GM19099 (cell line): ENCODE results near the gene MDH1B.

Experiments used
- POLR2A ChIP-seq: IDR thresholded peaks from 3 replicates; pipeline ENCODE4 v1.6.1; 2011; ENCODE audit warnings: low read depth; ENCODE audit not compliant: insufficient read length; ENCODE audit errors: extremely low read depth

MDH1B gene

DNA sequence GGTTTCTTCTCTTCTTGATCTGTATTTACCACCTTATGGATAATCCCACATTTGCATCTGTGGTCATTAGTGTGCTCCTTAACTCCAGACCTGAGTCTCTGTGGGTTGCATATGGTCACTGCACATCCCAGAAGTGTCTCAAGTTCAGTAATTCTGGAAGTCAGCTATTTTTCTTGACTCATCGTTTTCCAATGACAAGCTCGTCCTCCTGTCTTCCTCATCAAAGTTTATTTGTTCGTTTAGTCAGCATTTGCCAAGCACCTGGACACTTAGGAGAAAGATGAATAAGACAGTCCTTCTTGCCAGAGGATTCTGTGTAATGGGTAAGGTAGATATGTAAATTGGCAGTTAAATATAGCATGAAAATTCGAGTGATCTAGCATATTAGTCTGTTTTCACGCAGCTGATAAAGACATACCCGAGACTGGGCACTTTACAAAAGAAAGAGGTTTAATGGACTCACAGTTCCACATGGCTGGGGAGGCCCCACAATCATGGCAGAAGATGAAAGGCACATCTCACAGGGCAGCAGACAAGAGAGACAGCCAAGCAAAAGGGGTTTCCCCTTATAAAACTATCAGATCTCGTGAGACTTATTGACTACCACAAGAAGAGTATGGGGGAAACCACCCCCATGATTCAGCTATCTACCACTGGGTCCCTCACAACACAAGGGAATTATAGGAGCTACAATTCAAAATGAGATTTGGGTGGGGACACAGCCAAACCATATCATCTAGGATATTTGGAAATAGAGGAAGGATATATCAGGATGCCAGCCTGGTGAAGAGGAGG is 19.6 kb upstream of the MDH1B start:
- TF ChIP-seq POLR2A = no peak

DNA sequence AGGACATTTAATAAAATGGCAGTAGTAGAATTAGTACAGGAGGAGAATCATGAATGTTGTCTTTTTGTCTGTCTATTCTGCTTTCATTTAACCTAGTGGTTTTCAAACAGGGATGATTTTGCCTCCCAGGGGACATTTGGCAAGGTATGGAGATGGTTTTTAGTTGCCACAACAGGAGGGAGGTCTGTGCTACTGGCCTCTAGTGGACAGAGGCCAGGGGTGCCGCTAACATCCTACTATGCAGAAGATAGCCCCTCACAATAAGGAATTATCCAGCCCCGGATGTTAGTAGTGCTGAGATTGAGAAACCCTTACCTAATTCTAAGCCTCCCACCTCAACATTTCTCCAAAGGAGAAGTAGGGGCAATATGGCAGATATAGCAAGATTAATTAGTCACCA is 18.6 kb upstream of the MDH1B start:
- no peak for TF ChIP-seq POLR2A

DNA sequence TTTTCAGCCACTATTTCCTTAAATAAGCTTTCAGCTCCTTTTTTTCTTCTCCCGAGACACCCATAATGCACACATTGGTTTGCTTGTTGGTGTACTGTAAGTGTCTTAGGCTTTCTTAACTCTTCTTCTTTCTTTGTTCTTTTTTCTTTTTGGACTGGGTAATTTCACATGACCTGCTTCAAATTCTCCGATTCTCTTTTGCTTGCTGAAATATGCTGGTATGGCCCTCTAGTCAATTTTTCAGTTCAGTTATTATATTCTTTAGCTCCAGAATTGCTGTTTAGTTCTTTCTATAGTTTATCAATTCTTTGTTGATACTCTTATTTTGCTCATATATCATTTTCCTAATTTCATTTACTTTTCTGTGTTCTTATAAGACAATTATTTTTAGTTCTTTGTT is 15.5 kb upstream of the MDH1B start:
- TF ChIP-seq POLR2A = no peak

DNA sequence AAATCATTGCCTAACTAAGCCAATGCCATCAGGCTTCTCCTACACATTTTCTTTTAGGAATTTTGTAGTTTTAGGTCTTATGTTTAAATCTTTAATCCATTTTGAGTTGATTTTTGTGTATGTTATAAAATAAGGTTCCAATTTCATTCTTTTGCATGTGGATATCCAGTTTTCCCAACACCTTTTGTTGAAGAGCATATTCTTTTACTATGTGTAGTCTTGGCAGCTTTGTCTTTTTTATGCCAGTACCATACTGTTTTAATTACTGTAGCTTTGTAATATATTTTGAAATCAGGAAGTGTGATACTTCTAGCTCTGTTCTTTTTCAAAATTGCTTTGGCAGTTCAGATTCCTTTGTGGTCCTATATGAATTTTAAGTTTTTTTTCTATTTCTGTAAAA is 11.3 kb upstream of the MDH1B start:
- no peak for TF ChIP-seq POLR2A

DNA sequence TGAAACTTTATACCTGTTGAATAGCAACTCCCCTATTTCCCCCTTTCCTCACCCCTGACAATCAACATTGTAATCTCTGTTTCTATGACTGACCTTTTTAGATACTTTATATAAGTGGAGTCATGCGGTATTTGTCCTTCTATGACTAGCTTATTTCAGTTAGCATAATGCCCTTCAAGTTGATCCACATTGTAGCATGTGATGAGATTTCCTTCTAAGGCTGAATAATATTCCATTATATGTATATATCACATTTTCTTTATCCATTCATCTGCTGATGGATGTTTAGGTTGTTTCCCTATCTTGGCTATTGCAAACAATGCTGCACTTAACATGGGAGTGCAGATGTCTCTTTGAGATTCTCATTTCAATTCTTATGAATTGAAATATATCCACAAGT is 9.7 kb upstream of the MDH1B start:
- TF ChIP-seq POLR2A = no peak

DNA sequence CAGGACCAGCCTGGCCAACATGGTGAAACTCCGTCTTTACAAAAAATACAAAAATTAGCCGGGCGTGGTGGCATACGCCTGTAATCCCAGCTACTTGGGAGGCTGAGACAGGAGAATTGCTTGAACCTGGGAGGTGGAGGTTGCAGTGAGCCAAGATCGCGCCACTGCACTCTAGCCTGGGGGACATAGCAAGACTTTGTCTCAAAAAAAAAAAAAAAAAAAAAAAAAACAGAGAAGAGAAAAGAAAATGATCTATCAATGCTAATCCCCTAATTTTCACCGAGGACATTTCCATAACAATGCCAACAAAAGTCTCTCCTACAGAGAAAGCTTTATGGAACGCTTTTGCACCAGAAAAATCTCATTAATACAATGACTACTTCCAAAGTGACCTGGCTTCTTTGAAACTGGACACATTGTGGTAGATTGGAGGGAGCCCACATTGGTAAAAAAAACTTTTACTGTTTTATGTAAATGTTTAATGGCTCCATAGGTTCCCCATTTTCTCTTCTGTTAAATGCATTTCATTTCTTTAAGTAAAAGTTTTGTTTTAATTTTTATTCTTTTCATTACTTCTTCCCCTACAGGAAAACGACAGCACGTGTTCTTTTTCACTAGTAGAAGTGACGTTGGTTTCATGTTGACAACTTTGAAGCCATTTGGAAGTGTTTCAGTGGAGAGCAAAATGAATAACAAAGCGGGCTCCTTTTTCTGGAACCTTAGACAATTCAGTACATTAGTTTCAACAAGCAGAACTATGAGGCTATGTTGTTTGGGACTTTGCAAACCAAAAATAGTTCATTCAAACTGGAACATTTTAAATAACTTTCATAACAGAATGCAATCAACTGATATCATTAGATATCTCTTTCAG is 1.2 kb upstream of the MDH1B start:
- TF ChIP-seq POLR2A = no peak

DNA sequence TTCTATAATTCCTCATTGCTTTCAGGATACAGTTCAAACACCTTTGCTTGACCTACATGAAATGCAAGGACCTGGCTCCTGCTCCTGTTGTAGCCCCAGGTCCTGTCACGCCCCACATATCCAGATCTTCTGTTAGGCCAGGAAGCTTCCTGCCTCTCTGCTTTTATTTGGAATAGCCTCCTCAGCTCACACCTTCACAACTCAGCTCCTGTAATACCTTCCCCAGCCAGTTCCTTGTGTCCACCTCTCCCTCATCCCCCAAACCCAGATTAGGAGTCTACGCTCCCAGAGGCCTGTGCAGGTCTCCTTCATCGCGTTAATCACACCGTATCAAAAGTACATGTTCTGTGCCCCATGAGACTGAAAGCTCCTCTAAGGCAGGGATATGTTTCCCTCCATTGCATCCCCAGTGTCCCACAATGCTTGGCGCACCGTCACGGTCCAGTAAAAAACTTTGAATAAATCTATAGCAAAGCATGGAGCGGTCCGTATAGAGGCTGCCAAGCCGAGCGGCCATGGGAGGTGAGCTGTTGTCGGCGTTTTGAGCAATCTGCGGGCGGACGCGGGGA is 371 bp downstream of the MDH1B start:
- TF ChIP-seq POLR2A = no peak

DNA sequence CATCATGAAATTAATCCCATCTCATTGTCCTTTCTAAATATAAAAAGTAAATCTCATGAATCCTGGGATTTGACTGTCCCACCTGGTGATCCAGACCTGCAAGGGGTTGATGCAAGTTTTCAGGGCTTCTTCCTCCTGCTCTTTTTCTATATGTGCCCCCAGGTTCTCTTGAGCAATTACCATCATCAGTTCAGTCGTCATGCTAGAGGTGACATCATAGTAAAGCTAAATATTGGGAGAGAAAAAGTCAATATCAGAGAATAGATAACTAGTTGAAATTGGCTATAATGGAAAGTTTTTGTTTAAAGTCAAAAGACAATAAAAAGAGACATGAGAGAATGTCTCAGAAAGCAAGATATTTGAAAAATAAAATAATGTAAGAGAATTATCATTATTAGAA is 8.3 kb downstream of the MDH1B start:
- TF ChIP-seq POLR2A = no peak

DNA sequence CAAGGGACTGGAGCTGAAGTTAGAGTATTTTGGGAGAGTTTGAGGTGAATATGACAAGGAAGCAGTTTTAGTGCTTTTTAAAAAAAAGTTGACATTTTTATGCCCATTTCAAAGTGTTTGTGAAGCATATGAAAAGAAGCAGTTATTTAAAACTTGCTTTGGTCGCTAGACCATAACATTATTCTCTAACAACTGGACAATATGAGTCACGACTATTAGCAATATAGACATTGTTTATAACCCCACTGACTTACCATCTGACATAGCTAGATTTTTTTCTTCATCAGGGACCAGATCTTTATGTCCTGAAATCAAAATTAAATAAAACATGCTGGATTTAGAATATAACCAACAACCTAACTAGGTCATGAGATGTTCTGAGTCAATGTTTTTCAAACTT is 24.3 kb downstream of the MDH1B start:
- no peak for TF ChIP-seq POLR2A

DNA sequence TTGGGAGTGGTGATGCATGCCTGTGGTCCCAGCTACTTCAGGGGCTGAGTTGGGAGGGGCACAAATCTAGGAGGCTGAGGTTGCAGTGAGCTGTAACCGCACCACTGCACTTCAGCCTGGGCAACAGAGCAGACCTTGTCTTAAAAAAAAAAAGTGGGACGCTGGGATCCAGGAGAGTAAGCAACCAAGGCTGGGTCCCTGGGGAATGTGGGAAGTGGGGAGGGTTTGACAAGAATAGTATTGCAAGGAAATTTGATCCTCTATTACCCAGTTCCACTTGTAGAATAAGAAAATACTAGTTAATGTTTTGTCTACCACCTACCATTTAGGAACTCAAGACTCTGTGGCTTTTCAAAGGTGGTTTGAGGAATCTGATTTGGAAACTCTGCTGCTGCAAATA is 25.9 kb downstream of the MDH1B start:
- no peak for TF ChIP-seq POLR2A

DNA sequence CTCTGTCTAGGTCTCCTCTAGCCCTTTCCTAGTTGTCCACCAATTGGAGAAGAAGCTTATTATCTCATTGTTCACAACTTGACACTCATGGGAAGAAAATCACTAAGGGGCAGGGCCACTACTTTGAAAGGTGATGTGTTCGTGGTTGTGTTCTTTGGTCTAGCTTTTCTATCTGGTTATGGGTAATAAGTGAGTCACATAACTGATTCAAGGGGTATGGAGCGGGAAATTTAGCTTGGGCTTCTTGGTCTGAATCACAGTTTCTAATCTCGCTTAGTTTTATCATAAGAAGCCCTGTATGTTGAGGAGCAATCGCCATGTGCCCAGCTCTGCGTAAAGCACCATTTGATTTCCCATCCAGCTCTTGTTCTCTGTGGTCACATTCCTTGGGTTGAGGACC is 28.2 kb downstream of the MDH1B start:
- TF ChIP-seq POLR2A = no peak

DNA sequence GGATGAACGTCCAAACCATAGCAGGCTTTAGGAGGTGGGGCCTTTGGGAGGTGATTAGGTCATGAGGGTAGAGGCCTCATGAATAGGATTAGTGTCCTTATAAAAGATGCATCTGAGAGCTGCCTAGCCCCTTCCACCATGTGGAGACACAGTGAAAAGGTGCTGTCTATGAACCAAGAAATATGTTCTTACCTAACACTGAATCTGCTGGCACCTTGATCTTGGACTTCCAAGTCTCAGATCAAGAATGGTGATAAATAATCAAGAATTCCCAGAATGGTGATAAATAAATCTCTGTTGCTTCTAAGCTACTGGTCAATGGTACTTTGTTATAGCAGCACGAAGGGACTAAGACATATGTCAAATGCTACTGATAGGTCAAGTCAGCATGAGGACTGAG is 31.8 kb downstream of the MDH1B start:
- no peak for TF ChIP-seq POLR2A

DNA sequence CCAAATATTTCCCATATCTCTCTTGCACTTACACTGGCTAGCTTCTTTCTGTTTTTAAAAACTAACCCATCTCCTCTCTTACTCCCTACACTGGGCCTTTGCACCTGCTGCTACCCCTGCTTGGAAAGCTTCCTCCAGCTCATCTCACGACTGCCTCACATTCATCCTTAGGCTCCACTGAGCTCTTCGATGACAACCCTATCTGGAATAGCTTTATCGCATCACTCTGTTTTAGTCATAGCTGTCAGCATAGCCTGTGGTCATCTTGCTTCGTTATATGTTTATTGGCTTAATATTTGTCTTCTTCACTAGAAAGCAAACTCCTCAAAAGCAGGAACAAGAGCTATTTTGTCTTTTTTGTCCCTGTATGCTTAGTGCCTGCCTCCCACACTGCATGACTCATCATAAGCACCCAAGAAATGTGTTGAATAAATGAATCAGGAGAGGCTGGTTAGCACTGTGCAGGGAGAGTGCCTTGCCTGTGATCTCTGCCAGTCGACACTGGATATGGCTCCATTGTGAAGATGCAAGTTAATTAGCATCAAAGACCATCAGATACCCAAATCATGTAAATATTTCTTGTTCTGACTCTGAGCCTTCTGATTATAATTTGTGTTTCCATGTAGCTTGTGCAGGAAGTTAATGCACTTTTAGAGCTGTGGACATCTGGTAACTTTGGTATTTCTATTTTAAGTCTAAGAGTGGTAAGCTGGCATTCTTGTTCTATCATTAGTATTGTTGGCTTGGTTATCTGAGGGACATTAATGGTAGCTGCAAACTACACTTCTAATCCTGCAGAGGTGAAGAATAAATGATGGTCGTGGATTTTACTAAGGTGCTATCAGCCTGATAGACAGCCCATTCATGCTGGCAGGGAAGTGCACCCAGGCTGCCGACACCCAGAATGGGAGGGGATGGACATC is 36.6 kb downstream of the MDH1B start:
- no peak for TF ChIP-seq POLR2A

DNA sequence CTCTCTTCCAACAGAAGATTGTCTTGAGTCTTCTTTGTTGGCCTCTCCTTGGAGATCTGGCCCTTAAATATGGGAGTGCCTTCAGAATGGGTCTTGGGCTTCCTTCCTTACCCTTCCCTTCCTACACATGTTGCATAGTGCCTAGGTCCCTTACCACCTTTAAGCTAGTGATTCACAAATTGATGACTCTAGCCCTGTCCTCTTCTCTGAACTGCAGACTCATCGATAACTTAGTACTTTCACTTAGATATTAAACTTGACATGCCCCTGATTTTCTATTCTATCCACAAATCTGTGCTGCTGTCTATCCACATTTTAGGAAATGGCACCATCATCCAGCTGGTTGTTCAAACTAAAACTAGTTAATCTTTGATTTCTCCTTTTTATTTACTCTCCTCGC is 37.8 kb downstream of the MDH1B start:
- TF ChIP-seq POLR2A = no peak

DNA sequence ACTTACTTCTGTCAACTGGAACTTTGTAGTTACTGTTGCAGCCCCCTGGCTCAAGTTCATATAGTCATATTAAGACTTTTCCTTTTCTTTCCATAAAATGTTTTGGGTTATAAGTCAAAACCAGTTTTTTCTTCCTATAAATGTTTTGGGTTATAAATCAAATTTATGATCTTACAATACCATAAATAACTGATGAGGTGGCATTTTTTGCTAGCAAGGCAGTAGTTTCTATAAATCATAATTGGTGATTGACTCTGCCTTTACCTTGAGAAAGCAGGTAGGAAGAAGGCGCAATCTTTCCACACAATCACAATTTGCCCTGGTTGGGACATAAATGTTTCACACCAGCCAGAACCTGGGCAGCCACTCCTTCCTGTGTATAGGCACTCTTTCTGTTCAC is 41.8 kb downstream of the MDH1B start:
- TF ChIP-seq POLR2A = no peak
